ENCODE data around the gene SCGN.
"Not testable (repeated sequence)": the region's sequence is repeated elsewhere in the genome, so short reads cannot be mapped to it uniquely, and the experiment has no call there.

Gene SCGN

DNA sequence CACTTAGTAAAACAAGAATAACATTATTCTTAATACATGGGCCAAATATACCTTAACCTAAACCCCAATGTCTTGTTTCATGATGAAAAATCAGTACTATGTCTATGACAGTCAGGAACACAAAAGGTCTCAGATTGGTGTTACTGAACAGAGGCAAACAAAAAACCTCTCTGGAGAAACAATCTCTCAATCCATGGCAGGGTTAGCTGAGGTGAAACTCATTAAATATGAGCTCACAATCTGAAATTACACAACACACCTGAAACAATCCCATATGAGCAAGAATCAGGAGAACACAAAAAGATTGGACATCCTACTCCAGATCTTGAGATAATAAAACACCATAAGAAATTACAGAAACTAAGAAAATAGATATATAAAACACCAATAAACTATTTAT, 96.0 kb downstream of the SCGN start:
- no peak for TF ChIP-seq EZH2phosphoT487 (IDR thresholded peaks at IDR 0.05; ENCODE audit: borderline replicate concordance, low read length)
- TF ChIP-seq, protein P1, sequence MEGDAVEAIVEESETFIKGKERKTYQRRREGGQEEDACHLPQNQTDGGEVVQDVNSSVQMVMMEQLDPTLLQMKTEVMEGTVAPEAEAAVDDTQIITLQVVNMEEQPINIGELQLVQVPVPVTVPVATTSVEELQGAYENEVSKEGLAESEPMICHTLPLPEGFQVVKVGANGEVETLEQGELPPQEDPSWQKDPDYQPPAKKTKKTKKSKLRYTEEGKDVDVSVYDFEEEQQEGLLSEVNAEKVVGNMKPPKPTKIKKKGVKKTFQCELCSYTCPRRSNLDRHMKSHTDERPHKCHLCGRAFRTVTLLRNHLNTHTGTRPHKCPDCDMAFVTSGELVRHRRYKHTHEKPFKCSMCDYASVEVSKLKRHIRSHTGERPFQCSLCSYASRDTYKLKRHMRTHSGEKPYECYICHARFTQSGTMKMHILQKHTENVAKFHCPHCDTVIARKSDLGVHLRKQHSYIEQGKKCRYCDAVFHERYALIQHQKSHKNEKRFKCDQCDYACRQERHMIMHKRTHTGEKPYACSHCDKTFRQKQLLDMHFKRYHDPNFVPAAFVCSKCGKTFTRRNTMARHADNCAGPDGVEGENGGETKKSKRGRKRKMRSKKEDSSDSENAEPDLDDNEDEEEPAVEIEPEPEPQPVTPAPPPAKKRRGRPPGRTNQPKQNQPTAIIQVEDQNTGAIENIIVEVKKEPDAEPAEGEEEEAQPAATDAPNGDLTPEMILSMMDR (IDR thresholded peaks at IDR 0.05; ENCODE audit: low read depth, low read length, poor library complexity, severe bottlenecking) = no peak
- H3K36me3 ChIP-seq (ENCODE audit: control insufficient read depth, low read length) = no peaks in the 10 kb centered on the region
- H3F3A ChIP-seq (ENCODE audit: control insufficient read depth, insufficient read depth) = no peaks in the 10 kb centered on the region
- H3K4me3 ChIP-seq (ENCODE audit: low read length) = no peak overlapping the region
- no peak overlapping the region for H3K4me2 ChIP-seq (ENCODE audit: low read length)
- no peaks in the 10 kb centered on the region for H3K9me3 ChIP-seq (ENCODE audit: control insufficient read depth, insufficient read depth, low read length)
- no peaks in the 10 kb centered on the region for H3K9me2 ChIP-seq (replicated peaks; ENCODE audit: control insufficient read depth, low read length)
- H3K79me2 ChIP-seq (ENCODE audit: control insufficient read depth, low read length) = no peaks in the 10 kb centered on the region
- H3K4me1 ChIP-seq (ENCODE audit: control insufficient read depth, low read length) = no peaks in the 10 kb centered on the region
- H3K27ac ChIP-seq (ENCODE audit: low read depth, low read length) = no peak overlapping the region
- H4K20me1 ChIP-seq (ENCODE audit: control insufficient read depth, insufficient read depth, low read depth, low read length) = no peaks in the 10 kb centered on the region
- no peaks in the 10 kb centered on the region; the same call in 1 of the 2 replicates for H3K27me3 ChIP-seq (ENCODE audit: control insufficient read depth, low read length)

DNA sequence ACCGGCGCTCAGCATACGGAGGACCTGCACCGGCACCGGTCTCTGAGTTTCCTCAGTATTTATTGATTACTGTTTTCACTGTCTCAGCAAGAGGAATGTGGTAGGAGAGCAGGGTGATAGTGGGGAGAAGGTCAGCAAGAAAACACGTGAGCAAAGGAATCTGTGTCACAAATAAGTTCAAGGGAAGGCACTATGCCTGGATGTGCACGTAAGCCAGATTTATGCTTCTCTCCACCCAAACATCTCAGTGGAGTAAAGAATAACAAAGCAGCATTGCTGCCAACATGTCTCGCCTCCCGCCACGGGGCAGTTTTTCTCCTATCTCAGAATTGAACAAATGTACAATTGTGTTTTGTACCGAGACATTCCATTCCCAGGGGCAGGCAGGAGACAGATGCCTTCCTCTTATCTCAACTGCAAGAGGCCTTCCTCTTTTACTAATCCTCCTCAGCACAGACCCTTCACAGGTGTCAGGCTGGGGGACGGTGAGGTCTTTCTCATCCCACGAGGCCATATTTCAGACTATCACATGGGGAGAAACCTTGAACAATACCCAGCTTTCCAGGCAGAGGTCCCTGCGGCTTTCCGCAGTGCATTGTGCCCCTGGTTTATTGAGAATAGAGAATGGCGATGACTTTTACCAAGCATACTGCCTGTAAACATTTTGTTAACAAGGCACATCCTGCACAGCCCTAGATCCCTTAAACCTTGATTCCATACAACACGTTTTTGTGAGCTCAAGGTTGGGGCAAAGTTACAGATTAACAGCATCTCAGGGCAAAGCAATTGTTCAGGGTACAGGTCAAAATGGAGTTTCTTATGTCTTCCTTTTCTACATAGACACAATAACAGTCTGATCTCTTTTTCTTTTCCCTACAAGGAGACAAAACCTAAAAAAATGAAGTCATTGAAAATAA, 96.8 kb downstream of the SCGN start:
- H3K27ac ChIP-seq (ENCODE audit: low read depth, low read length); H3K79me2 ChIP-seq (ENCODE audit: control insufficient read depth, low read length); H4K20me1 ChIP-seq (ENCODE audit: control insufficient read depth, insufficient read depth, low read depth, low read length); H3K9me2 ChIP-seq (replicated peaks; ENCODE audit: control insufficient read depth, low read length); H3K9me3 ChIP-seq (ENCODE audit: control insufficient read depth, insufficient read depth, low read length); H3K4me1 ChIP-seq (ENCODE audit: control insufficient read depth, low read length); H3F3A ChIP-seq (ENCODE audit: control insufficient read depth, insufficient read depth); H3K4me3 ChIP-seq (ENCODE audit: low read length); H3K4me2 ChIP-seq (ENCODE audit: low read length); H3K36me3 ChIP-seq (ENCODE audit: control insufficient read depth, low read length); H3K27me3 ChIP-seq (ENCODE audit: control insufficient read depth, low read length): not testable (repeated sequence)

DNA sequence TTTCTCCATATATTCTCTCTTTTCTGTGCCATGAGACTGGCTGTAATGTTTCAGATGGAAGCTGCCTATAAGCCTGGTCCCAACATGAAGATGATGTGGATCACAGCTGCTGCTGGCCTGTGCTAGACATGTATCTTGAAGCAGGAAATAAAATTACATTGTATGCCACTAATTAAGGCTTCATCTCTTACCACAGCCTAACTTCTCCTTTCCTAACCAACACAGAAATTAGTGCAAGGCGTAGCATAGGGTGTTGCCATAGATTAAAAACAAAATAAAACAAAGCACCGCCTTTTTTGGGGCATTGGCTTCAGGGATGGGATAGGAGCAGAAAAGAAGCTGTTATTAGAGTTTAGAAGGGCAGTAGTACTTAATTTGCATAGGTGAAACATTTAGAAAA, 97.8 kb downstream of the SCGN start:
- Histone ChIP-seq H3K27me3 (ENCODE audit: control insufficient read depth, low read length) (no peaks in the 10 kb centered on the region; the same call in none of the 2 replicates), H4K20me1 (ENCODE audit: control insufficient read depth, insufficient read depth, low read depth, low read length) (no peaks in the 10 kb centered on the region), H3K4me3 (ENCODE audit: low read length) (no peak overlapping the region), H3K36me3 (ENCODE audit: control insufficient read depth, low read length) (no peaks in the 10 kb centered on the region), H3K4me1 (ENCODE audit: control insufficient read depth, low read length) (no peaks in the 10 kb centered on the region), H3K4me2 (ENCODE audit: low read length) (no peak overlapping the region), H3K79me2 (ENCODE audit: control insufficient read depth, low read length) (no peaks in the 10 kb centered on the region), H3K27ac (ENCODE audit: low read depth, low read length) (no peak overlapping the region), H3K9me2 (replicated peaks; ENCODE audit: control insufficient read depth, low read length) (no peaks in the 10 kb centered on the region), H3K9me3 (ENCODE audit: control insufficient read depth, insufficient read depth, low read length) (no peaks in the 10 kb centered on the region), H3F3A (ENCODE audit: control insufficient read depth, insufficient read depth) (no peaks in the 10 kb centered on the region)
- no peak for TF ChIP-seq EZH2phosphoT487 (IDR thresholded peaks at IDR 0.05; ENCODE audit: borderline replicate concordance, low read length)
- TF ChIP-seq, protein P1 (IDR thresholded peaks at IDR 0.05; ENCODE audit: low read depth, low read length, poor library complexity, severe bottlenecking) = no peak

DNA sequence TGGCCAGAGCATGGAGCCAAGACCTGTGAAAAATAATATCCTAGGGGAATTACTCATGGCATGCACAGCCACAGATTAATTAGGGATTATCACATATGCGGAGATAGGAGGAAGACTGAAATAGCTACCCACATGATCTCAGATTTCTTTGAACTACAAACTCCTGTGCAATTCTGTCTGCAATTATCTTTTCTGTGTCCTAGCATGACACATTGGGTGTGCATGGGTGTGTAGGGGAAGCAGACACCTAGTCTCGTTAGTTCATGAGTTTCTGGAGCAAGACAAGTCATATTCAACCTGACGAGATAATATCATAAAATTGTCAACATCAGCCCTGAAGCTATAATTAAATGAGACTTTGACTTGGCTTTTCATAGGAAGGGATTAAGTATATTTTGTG, 98.9 kb downstream of the SCGN start:
- H3K4me2 ChIP-seq (ENCODE audit: low read length) = no peak overlapping the region
- no peaks in the 10 kb centered on the region for H3K9me3 ChIP-seq (ENCODE audit: control insufficient read depth, insufficient read depth, low read length)
- no peaks in the 10 kb centered on the region; the same call in none of the 2 replicates for H3K27me3 ChIP-seq (ENCODE audit: control insufficient read depth, low read length)
- H3K4me3 ChIP-seq (ENCODE audit: low read length) = no peak overlapping the region
- no peaks in the 10 kb centered on the region for H3K4me1 ChIP-seq (ENCODE audit: control insufficient read depth, low read length)
- no peaks in the 10 kb centered on the region for H3F3A ChIP-seq (ENCODE audit: control insufficient read depth, insufficient read depth)
- no peaks in the 10 kb centered on the region for H3K36me3 ChIP-seq (ENCODE audit: control insufficient read depth, low read length)
- H3K79me2 ChIP-seq (ENCODE audit: control insufficient read depth, low read length) = no peaks in the 10 kb centered on the region
- H3K9me2 ChIP-seq (replicated peaks; ENCODE audit: control insufficient read depth, low read length) = no peaks in the 10 kb centered on the region
- TF ChIP-seq, protein P1 (IDR thresholded peaks at IDR 0.05; ENCODE audit: low read depth, low read length, poor library complexity, severe bottlenecking) = no peak
- no peak for TF ChIP-seq EZH2phosphoT487 (IDR thresholded peaks at IDR 0.05; ENCODE audit: borderline replicate concordance, low read length)
- H3K27ac ChIP-seq (ENCODE audit: low read depth, low read length) = no peak overlapping the region
- H4K20me1 ChIP-seq (ENCODE audit: control insufficient read depth, insufficient read depth, low read depth, low read length) = no peaks in the 10 kb centered on the region
